HG03460 (cell line): Measurements from ENCODE around the gene PARVB.

Experiments
- ATAC-seq: cut with Tn5 transposase; IDR thresholded peaks from one replicate; pipeline ENCODE4 v1.9.1; 2021; ENCODE audit not compliant: unreplicated experiment

The PARVB gene

GRCh38 chr22:44153710-44154109 is 129.6 kb downstream of the PARVB start:
- no peak for ATAC-seq

- ATAC-seq = no peak
Observed at GRCh38 chr22:44154436-44154942, 130.4 kb downstream of the PARVB start.

- ATAC-seq = no peak
Observed at GRCh38 chr22:44155115-44155514, 131.0 kb downstream of the PARVB start.

GRCh38 chr22:44157916-44158618 is 134.0 kb downstream of the PARVB start:
- ATAC-seq = no peak

GRCh38 chr22:44158816-44159215 is 134.7 kb downstream of the PARVB start:
- ATAC-seq = no peak

- no peak for ATAC-seq
Observed at GRCh38 chr22:44159221-44159620, 135.1 kb downstream of the PARVB start.

- ATAC-seq = no peak
Observed at GRCh38 chr22:44159811-44160210, 135.7 kb downstream of the PARVB start.

- no peak for ATAC-seq
Observed at GRCh38 chr22:44160421-44160820, 136.3 kb downstream of the PARVB start.

- ATAC-seq = no peak
Observed at GRCh38 chr22:44161673-44162072, 137.6 kb downstream of the PARVB start.

- ATAC-seq = no peak
Observed at GRCh38 chr22:44162960-44163359, 138.9 kb downstream of the PARVB start.

- no peak for ATAC-seq
Observed at GRCh38 chr22:44163536-44163935, 139.4 kb downstream of the PARVB start.

GRCh38 chr22:44164031-44164430 is 139.9 kb downstream of the PARVB start:
- no peak for ATAC-seq

GRCh38 chr22:44165286-44165874 is 141.3 kb downstream of the PARVB start:
- no peak for ATAC-seq

GRCh38 chr22:44166498-44167276 is 142.6 kb downstream of the PARVB start:
- no peak for ATAC-seq

GRCh38 chr22:44167501-44167900 is 143.4 kb downstream of the PARVB start:
- ATAC-seq = no peak

- ATAC-seq = no peak
Observed at GRCh38 chr22:44168206-44168605, 144.1 kb downstream of the PARVB start.

GRCh38 chr22:44170470-44170869 is 146.4 kb downstream of the PARVB start:
- no peak for ATAC-seq

- ATAC-seq = no peak
Observed at GRCh38 chr22:44171561-44171960, 147.5 kb downstream of the PARVB start.

GRCh38 chr22:44172370-44173108 is 148.4 kb downstream of the PARVB start:
- ATAC-seq = no peak

- ATAC-seq = no peak
Observed at GRCh38 chr22:44173154-44173553, 149.1 kb downstream of the PARVB start.

- no peak for ATAC-seq
Observed at GRCh38 chr22:44175676-44176075, 151.6 kb downstream of the PARVB start.
